ENCODE data around the gene MAP4K2. TPM values are rescaled to one million over a fixed set of nuclear protein-coding genes. Genes with fewer than 3 reads are reported as not detected.
A peak's percentile ranks its signal among the peaks of the same experiment; 100 is the strongest.

Gene MAP4K2
- total RNA-seq, 4 donors from 2014 or later = 4.3 to 14.8 (median 6.2) TPM

DNA sequence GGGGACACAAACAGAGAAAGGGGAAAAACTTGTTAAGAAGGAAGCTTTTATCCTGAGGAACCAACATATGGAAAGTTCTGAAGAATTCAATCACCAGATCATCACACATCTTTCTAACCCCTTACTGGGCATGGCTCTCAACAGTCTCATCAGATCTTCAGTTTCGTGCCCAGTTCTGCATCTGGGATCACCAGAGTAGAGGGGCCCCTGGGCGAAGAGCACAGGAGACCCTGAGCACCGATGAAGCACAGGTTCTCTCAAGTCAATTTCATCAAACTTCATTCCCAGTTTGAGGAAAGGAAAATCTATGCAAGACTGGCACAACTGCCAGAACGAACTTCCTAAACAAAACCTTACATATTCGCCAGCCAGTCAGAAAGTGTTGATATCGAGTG, 34.7 kb downstream of the MAP4K2 start:
- no peak for ATAC-seq
- H3K4me1 ChIP-seq = peaks cover 54 to 55% of the 10 kb centered on the region in 2 donors
- no peak overlapping the region for H3K4me3 ChIP-seq
- DNase-seq = peak in 1 of 2 donors; percentile 3
- in situ Hi-C loops (cut with MboI; ENCODE audit: low sequenced_read_pairs in 4 of 4) (no loop called here), intact Hi-C loops (cut with DNase I; ENCODE audit: low total_unique reads) (no loop called here)
- H3K36me3 ChIP-seq = peaks cover 17 to 95% of the 10 kb centered on the region in 2 donors
- H3K27ac ChIP-seq = peak overlapping the region; percentile 48 to 99 (median 62)
- no peaks in the 10 kb centered on the region for H3K9me3 ChIP-seq
- no peaks in the 10 kb centered on the region for H3K27me3 ChIP-seq
- no peak for TF ChIP-seq POLR2A (IDR thresholded peaks at IDR 0.05)
- TF ChIP-seq, protein P1, sequence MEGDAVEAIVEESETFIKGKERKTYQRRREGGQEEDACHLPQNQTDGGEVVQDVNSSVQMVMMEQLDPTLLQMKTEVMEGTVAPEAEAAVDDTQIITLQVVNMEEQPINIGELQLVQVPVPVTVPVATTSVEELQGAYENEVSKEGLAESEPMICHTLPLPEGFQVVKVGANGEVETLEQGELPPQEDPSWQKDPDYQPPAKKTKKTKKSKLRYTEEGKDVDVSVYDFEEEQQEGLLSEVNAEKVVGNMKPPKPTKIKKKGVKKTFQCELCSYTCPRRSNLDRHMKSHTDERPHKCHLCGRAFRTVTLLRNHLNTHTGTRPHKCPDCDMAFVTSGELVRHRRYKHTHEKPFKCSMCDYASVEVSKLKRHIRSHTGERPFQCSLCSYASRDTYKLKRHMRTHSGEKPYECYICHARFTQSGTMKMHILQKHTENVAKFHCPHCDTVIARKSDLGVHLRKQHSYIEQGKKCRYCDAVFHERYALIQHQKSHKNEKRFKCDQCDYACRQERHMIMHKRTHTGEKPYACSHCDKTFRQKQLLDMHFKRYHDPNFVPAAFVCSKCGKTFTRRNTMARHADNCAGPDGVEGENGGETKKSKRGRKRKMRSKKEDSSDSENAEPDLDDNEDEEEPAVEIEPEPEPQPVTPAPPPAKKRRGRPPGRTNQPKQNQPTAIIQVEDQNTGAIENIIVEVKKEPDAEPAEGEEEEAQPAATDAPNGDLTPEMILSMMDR (IDR thresholded peaks at IDR 0.05 in 4 of 5, conservative IDR thresholded peaks at IDR 0.05 in 1 of 5) = no peak

DNA sequence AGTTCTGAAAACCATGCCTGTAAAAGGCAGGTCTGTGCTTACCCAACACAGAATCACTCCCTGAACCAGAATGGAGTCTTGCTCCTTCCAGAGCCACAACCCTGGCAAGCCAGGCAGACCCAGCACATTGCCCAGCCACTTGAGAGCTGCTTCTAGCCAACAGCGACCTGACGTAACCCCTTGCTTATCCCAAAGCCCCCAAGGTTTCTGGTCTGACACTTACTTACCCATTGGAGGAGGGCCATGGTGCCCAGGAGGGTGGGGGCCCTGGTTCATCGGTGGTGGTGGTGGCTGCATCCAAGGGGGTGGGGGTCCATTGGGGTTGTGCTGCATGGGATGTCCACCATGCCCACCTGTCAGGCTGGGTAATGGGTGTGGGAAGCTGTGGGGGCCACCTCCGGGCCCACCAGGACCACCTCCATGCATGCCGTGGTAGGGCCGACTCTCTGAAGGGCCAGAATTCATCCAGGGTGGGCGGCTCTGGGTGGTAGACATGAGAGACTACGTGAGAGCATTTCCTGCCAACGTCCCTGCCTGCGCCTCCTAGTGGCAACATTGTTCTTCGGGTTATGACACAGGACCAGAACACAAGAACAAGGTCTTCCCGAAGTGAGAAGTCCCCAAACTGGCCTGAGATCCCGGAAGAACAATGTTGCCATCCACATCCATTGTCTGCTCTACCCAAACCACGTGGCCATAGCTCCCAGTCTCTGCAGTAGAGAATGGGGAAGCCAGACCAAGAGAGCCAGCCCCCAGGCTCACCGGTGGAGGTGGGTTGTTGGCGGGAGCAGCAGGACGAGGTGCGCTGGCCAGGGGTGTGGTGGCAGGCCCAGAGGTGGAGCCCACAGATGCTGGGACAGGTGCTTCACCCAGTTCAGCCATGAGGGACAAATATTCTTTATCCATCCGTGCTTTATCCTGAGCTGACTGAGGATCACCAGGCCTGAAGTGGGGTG, 35.4 kb downstream of the MAP4K2 start:
- Histone ChIP-seq H3K36me3 (peaks cover 17 to 89% of the 10 kb centered on the region in 2 donors), H3K4me3 (no peak overlapping the region), H3K4me1 (peaks cover 54 to 55% of the 10 kb centered on the region in 2 donors), H3K27me3 (no peaks in the 10 kb centered on the region), H3K9me3 (no peaks in the 10 kb centered on the region), H3K27ac (peak overlapping the region; percentile 48 to 99 (median 62))
- intact Hi-C loops (cut with DNase I; ENCODE audit: low total_unique reads) (no loop called here), in situ Hi-C loops (cut with MboI; ENCODE audit: low sequenced_read_pairs in 4 of 4) (no loop called here)
- ATAC-seq = no peak
- no peak for TF ChIP-seq POLR2A (IDR thresholded peaks at IDR 0.05)
- TF ChIP-seq, protein P1 (IDR thresholded peaks at IDR 0.05 in 4 of 5, conservative IDR thresholded peaks at IDR 0.05 in 1 of 5) = peak; percentile 71 to 87 (median 86)
- DNase-seq = peak in 1 of 2 donors; percentile 73

DNA sequence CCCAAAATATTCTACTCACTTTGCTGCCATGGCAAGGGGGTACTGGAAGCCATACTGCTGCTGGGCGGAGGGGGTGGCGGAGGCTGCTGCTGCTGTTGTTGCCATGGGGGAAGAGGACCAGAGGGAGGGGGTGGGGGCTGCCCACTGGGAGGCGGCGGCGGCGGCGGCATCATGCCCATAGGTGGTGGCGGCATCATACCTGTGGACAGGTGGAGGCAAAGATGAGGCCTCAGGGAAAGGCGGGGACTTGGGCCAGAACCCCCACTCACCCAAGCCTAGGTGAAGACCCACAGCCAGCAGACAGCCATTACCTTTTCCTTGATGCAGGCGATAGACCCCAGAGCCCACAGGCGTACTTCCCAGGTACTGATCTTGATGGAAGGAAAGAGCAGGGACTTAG, 36.1 kb downstream of the MAP4K2 start:
- peaks cover 17 to 81% of the 10 kb centered on the region in 2 donors for H3K36me3 ChIP-seq
- no peak for ATAC-seq
- H3K27ac ChIP-seq = peak overlapping the region; percentile 48 to 99 (median 62)
- H3K9me3 ChIP-seq = no peaks in the 10 kb centered on the region
- in situ Hi-C loops (cut with MboI; ENCODE audit: low sequenced_read_pairs in 4 of 4) = no loop called here
- intact Hi-C loops (cut with DNase I; ENCODE audit: low total_unique reads) = no loop called here
- peak in 1 of 2 donors; percentile 12 for DNase-seq
- TF ChIP-seq, protein P1 (IDR thresholded peaks at IDR 0.05 in 4 of 5, conservative IDR thresholded peaks at IDR 0.05 in 1 of 5) = no peak
- TF ChIP-seq POLR2A (IDR thresholded peaks at IDR 0.05) = no peak
- H3K27me3 ChIP-seq = no peaks in the 10 kb centered on the region
- no peak overlapping the region for H3K4me3 ChIP-seq
- peaks cover 54 to 55% of the 10 kb centered on the region in 2 donors for H3K4me1 ChIP-seq

- H3K27ac ChIP-seq = peak overlapping the region; percentile 55 to 99 (median 94)
- H3K27me3 ChIP-seq = no peaks in the 10 kb centered on the region
- no peak overlapping the region for H3K4me3 ChIP-seq
- peak in 1 of 2 donors; percentile 18 for DNase-seq
- in situ Hi-C loops (cut with MboI; ENCODE audit: low sequenced_read_pairs in 4 of 4) = no loop called here
- no peak for ATAC-seq
- H3K36me3 ChIP-seq = peaks cover 17 to 73% of the 10 kb centered on the region in 2 donors
- TF ChIP-seq, protein P1 (IDR thresholded peaks at IDR 0.05 in 4 of 5, conservative IDR thresholded peaks at IDR 0.05 in 1 of 5) = no peak
- peaks cover 57 to 58% of the 10 kb centered on the region in 2 donors for H3K4me1 ChIP-seq
- intact Hi-C loops (cut with DNase I; ENCODE audit: low total_unique reads) = no loop called here
- H3K9me3 ChIP-seq = no peaks in the 10 kb centered on the region
Observed at GRCh38 chr11:64765851-64766665, 37.0 kb downstream of the MAP4K2 start.
